Measurements from ENCODE around the gene C14orf180.

C14orf180 gene

GRCh38 chr14:104593710-104594136, 14.2 kb downstream of the C14orf180 start:
- Histone ChIP-seq H3K9me3 (ENCODE audit: insufficient read depth, low read length) (no peaks in the 10 kb centered on the region), H3K4me1 (ENCODE audit: insufficient read depth, insufficient read length) (peaks cover 5% of the 10 kb centered on the region), H3K27me3 (ENCODE audit: insufficient read depth, insufficient read length) (no peaks in the 10 kb centered on the region), H3K36me3 (ENCODE audit: insufficient read depth, insufficient read length, low read length) (no peaks in the 10 kb centered on the region), H3K4me3 (ENCODE audit: insufficient read length, low read depth) (no peak overlapping the region), H3K9ac (ENCODE audit: insufficient read length, low read depth) (peak overlapping the region; percentile 42)
- TF ChIP-seq SUZ12 (IDR thresholded peaks at IDR 0.05; ENCODE audit: extremely low read depth, insufficient read depth, insufficient read length) (no peak), YY1 (IDR thresholded peaks at IDR 0.05; ENCODE audit: insufficient read depth, insufficient read length) (no peak), ZNF274 (IDR thresholded peaks at IDR 0.05; ENCODE audit: low read depth, low read length) (no peak)
- DNase-seq (ENCODE audit: low read depth, low spot score): no peak

DNA sequence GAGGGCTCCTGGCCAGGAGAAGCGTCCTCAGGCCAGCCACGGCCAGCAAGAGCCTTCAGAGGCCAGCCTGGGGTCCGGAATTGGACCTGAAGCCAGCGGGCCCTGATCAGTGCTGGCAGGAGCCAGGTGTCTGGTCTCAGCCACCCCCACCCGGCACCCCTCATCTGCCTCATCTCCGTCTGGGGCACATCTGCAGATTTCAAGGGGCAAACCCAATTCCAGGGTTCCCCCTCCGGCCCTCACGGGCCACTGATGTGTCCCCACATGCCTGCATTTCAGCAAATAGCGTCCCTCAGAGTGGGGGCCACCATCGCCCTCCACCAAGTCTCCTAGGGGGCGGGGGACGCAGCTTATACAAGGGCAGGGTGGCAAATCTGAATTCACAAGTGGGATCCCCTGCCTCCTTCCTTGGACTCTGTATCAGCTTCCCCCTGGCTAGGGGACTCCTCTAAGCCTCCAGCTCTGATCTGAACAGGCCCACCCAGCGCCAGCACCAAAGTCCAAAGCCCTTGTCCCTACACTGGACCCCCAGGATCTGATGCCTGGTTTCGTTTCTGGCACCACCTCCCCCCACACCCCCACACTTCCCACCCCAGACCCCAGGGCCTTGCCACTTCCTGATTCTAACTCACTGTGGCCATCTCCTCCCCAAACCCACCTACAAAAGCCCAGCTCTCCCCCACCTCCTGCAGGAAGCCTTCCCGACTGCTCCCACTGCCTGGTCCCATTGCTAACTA, 14.9 kb downstream of the C14orf180 start:
- Histone ChIP-seq H3K4me1 (ENCODE audit: insufficient read depth, insufficient read length) (peaks cover 5% of the 10 kb centered on the region), H3K9me3 (ENCODE audit: insufficient read depth, low read length) (no peaks in the 10 kb centered on the region), H3K27me3 (ENCODE audit: insufficient read depth, insufficient read length) (no peaks in the 10 kb centered on the region), H3K4me3 (ENCODE audit: insufficient read length, low read depth) (no peak overlapping the region), H3K9ac (ENCODE audit: insufficient read length, low read depth) (no peak overlapping the region), H3K36me3 (ENCODE audit: insufficient read depth, insufficient read length, low read length) (no peaks in the 10 kb centered on the region)
- TF ChIP-seq YY1 (IDR thresholded peaks at IDR 0.05; ENCODE audit: insufficient read depth, insufficient read length): no peak
- TF ChIP-seq ZNF274 (IDR thresholded peaks at IDR 0.05; ENCODE audit: low read depth, low read length): no peak
- TF ChIP-seq SUZ12 (IDR thresholded peaks at IDR 0.05; ENCODE audit: extremely low read depth, insufficient read depth, insufficient read length): no peak
- DNase-seq (ENCODE audit: low read depth, low spot score): no peak

DNA sequence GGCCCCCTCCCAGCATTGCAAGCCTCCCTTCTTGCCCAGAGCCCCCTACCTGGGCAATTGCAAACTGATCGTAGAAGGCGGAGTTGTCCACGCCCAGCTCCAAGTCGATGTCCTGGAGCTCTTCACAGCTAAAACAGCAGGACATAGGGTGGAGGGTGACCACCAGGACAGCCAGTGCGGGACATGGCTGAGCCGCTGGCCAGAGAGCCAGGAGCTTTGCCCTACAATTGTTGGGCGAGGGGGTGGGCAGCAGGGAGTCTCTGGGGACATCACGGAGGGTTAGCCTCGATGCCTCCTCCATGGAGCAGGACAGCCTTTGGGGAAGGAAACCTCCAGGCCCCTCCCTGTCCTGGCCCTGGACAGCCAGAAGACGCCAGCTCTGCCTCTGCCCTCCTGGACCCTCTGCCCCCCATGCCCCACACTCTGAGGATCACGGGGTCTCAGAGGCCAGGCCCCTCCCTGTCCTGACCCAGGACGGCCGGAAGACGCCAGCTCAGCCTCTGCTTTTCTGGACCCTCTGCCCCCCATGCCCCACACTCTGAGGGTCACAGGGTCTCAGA, 15.6 kb downstream of the C14orf180 start:
- Histone ChIP-seq H3K36me3 (ENCODE audit: insufficient read depth, insufficient read length, low read length) (no peaks in the 10 kb centered on the region), H3K4me3 (ENCODE audit: insufficient read length, low read depth) (no peak overlapping the region), H3K9ac (ENCODE audit: insufficient read length, low read depth) (no peak overlapping the region), H3K27me3 (ENCODE audit: insufficient read depth, insufficient read length) (no peaks in the 10 kb centered on the region), H3K9me3 (ENCODE audit: insufficient read depth, low read length) (no peaks in the 10 kb centered on the region), H3K4me1 (ENCODE audit: insufficient read depth, insufficient read length) (peaks cover 5% of the 10 kb centered on the region)
- no peak for TF ChIP-seq YY1 (IDR thresholded peaks at IDR 0.05; ENCODE audit: insufficient read depth, insufficient read length)
- TF ChIP-seq SUZ12 (IDR thresholded peaks at IDR 0.05; ENCODE audit: extremely low read depth, insufficient read depth, insufficient read length): no peak
- no peak for TF ChIP-seq ZNF274 (IDR thresholded peaks at IDR 0.05; ENCODE audit: low read depth, low read length)
- DNase-seq (ENCODE audit: low read depth, low spot score): no peak

GRCh38 chr14:104595911-104596450, 16.4 kb downstream of the C14orf180 start:
- H3K4me1 ChIP-seq (ENCODE audit: insufficient read depth, insufficient read length): peaks cover 5% of the 10 kb centered on the region
- no peaks in the 10 kb centered on the region for H3K27me3 ChIP-seq (ENCODE audit: insufficient read depth, insufficient read length)
- H3K4me3 ChIP-seq (ENCODE audit: insufficient read length, low read depth): no peak overlapping the region
- no peak overlapping the region for H3K9ac ChIP-seq (ENCODE audit: insufficient read length, low read depth)
- no peaks in the 10 kb centered on the region for H3K36me3 ChIP-seq (ENCODE audit: insufficient read depth, insufficient read length, low read length)
- no peaks in the 10 kb centered on the region for H3K9me3 ChIP-seq (ENCODE audit: insufficient read depth, low read length)
- TF ChIP-seq YY1 (IDR thresholded peaks at IDR 0.05; ENCODE audit: insufficient read depth, insufficient read length): no peak
- no peak for DNase-seq (ENCODE audit: low read depth, low spot score)

DNA sequence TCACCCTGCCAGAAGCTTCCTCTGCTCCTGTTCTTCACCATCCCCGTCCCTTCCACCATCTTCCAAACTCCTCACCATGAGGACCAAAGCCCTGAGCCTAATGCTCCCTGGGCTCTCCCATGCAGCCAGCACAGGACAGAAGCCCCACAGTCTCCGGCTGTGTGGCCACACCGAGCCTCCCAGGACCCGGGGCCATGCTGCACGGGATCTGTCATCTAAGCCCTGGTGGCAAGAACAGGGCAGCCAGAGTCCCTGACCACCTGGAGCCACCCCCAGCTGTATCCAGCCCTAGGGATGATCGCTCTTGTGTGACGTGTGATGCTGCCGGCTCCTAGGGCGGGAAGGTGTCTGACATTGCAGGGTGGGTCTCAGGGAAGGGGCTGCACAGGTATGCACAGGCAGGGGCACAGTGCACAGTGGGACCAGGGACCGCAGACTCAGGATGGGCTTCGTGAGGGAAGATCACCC, 16.9 kb downstream of the C14orf180 start:
- no peak overlapping the region for H3K9ac ChIP-seq (ENCODE audit: insufficient read length, low read depth)
- H3K9me3 ChIP-seq (ENCODE audit: insufficient read depth, low read length): no peaks in the 10 kb centered on the region
- peaks cover 5% of the 10 kb centered on the region for H3K4me1 ChIP-seq (ENCODE audit: insufficient read depth, insufficient read length)
- no peaks in the 10 kb centered on the region for H3K27me3 ChIP-seq (ENCODE audit: insufficient read depth, insufficient read length)
- no peak overlapping the region for H3K4me3 ChIP-seq (ENCODE audit: insufficient read length, low read depth)
- no peaks in the 10 kb centered on the region for H3K36me3 ChIP-seq (ENCODE audit: insufficient read depth, insufficient read length, low read length)
- DNase-seq (ENCODE audit: low read depth, low spot score): no peak
- no peak for TF ChIP-seq YY1 (IDR thresholded peaks at IDR 0.05; ENCODE audit: insufficient read depth, insufficient read length)
- TF ChIP-seq SUZ12 (IDR thresholded peaks at IDR 0.05; ENCODE audit: extremely low read depth, insufficient read depth, insufficient read length): no peak
- TF ChIP-seq ZNF274 (IDR thresholded peaks at IDR 0.05; ENCODE audit: low read depth, low read length): no peak

GRCh38 chr14:104596927-104597351, 17.4 kb downstream of the C14orf180 start:
- H3K27me3 ChIP-seq (ENCODE audit: insufficient read depth, insufficient read length): no peaks in the 10 kb centered on the region
- no peak overlapping the region for H3K4me3 ChIP-seq (ENCODE audit: insufficient read length, low read depth)
- H3K9me3 ChIP-seq (ENCODE audit: insufficient read depth, low read length): no peaks in the 10 kb centered on the region
- DNase-seq (ENCODE audit: low read depth, low spot score): no peak
- peaks cover 5% of the 10 kb centered on the region for H3K4me1 ChIP-seq (ENCODE audit: insufficient read depth, insufficient read length)
- no peak overlapping the region for H3K9ac ChIP-seq (ENCODE audit: insufficient read length, low read depth)
- H3K36me3 ChIP-seq (ENCODE audit: insufficient read depth, insufficient read length, low read length): no peaks in the 10 kb centered on the region
- no peak for TF ChIP-seq SUZ12 (IDR thresholded peaks at IDR 0.05; ENCODE audit: extremely low read depth, insufficient read depth, insufficient read length)
- TF ChIP-seq ZNF274 (IDR thresholded peaks at IDR 0.05; ENCODE audit: low read depth, low read length): no peak
- TF ChIP-seq YY1 (IDR thresholded peaks at IDR 0.05; ENCODE audit: insufficient read depth, insufficient read length): no peak

DNA sequence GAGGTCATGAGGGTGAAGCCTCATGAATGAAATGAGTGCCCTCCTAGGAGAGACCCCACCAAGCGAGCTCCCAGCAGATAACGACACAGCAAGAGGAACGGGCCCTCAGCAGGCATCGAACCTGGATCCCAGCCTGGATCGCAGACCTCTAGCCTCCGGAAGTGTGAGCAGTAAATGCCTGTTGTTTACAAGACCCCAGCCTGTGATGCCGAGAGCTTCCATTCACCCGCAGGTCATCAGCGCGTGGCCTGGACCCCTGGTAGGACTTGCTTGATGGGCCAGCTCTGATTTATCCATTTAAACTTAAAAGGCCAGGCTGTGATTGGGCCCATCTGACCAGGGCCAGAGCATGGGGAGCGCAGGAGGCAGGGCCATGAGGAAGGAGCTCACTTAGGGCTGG, 18.0 kb downstream of the C14orf180 start:
- peaks cover 5% of the 10 kb centered on the region for H3K4me1 ChIP-seq (ENCODE audit: insufficient read depth, insufficient read length)

More for the DNA sequence above, 18.0 kb downstream of the C14orf180 start:
- TF ChIP-seq YY1 (IDR thresholded peaks at IDR 0.05; ENCODE audit: insufficient read depth, insufficient read length) (no peak), ZNF274 (IDR thresholded peaks at IDR 0.05; ENCODE audit: low read depth, low read length) (no peak), SUZ12 (IDR thresholded peaks at IDR 0.05; ENCODE audit: extremely low read depth, insufficient read depth, insufficient read length) (no peak)
- H3K4me3 ChIP-seq (ENCODE audit: insufficient read length, low read depth): no peak overlapping the region
- H3K36me3 ChIP-seq (ENCODE audit: insufficient read depth, insufficient read length, low read length): no peaks in the 10 kb centered on the region
- H3K9ac ChIP-seq (ENCODE audit: insufficient read length, low read depth): no peak overlapping the region
- no peaks in the 10 kb centered on the region for H3K27me3 ChIP-seq (ENCODE audit: insufficient read depth, insufficient read length)
- DNase-seq (ENCODE audit: low read depth, low spot score): no peak
- H3K9me3 ChIP-seq (ENCODE audit: insufficient read depth, low read length): no peaks in the 10 kb centered on the region
